OCI-LY3 (cell line): ENCODE measurements around the gene ECHDC1.

ENCODE experiments used
- CTCF ChIP-seq: fragments of 200-600, 300-600 bp; sonication (generic); IDR thresholded peaks from 2 replicates; pipeline ENCODE4 v1.5.1; 2014; ENCODE audit warnings: antibody characterized with exemption, low read length, low read depth
- EZH2phosphoT487 ChIP-seq: fragments of 200-600 bp; shearing (Covaris generic); IDR thresholded peaks from 2 replicates; pipeline ENCODE4 v1.6.1; 2018; ENCODE audit warnings: antibody characterized with exemption, mixed run types, low read depth

GRCh38 chr6:127317388-127318128, 25.9 kb downstream of the ECHDC1 start:
- no peak for TF ChIP-seq EZH2phosphoT487
- no peak for TF ChIP-seq CTCF
